Right atrium auricular region (tissue), 2 donors: Measurements from ENCODE around the gene MOCOS. TPM values are rescaled to one million over a fixed set of nuclear protein-coding genes. Genes with fewer than 3 reads are reported as not detected.

ENCODE experiments used
- DNase-seq: peaks from one replicate; pipeline ENCODE4 v3.0.0-alpha.2; 2019; ENCODE audit warnings: low spot score
- H3K27ac ChIP-seq, 2 donors: fragments of 200-600 bp; sonication (generic); 1 replicate in 1 of 2; 2 replicates in 1 of 2; pipeline ENCODE4 v1.5.1; 2016 to 2019
- H3K27me3 ChIP-seq, 2 donors: fragments of 200-600 bp; sonication (generic); one replicate each; pipeline versions ENCODE4 v1.5.1 to v1.6.0; 2017 to 2019
- H3K36me3 ChIP-seq: fragments of 200-600 bp; sonication (generic); one replicate; pipeline ENCODE4 v1.5.1; 2016
- H3K4me1 ChIP-seq, 2 donors: fragments of 200-600 bp; sonication (generic); one replicate each; pipeline versions ENCODE4 v1.5.1 to v1.6.0; 2017 to 2019
- H3K4me3 ChIP-seq, 2 donors: fragments of 200-600 bp; sonication (generic); 1 replicate in 1 of 2; 2 replicates in 1 of 2; pipeline ENCODE4 v1.5.1; 2017 to 2019; ENCODE audit warnings: mild to moderate bottlenecking in 1 of 2, moderate library complexity in 1 of 2
- H3K9me3 ChIP-seq, 2 donors: fragments of 200-600 bp; sonication (generic); one replicate each; pipeline ENCODE4 v1.5.1; 2019
- total RNA-seq, 2 donors: library from RNA; depleted of rRNA; stranded (reverse); fragments of >200 nt; gene quantifications; one replicate each; pipeline ENCODE4 v1.1.0, GENCODE V29; 2016
- TF ChIP-seq, protein P1 (sequence below), 2 donors: fragments of 200-600 bp; sonication (generic); IDR thresholded peaks; one replicate each; pipeline ENCODE4 v1.5.1; 2019; ENCODE audit warnings: antibody characterized with exemption in 2 of 2

Gene MOCOS
- total RNA-seq, 2 donors from 2014 or later = 0.11 to 0.51 TPM

GRCh38 chr18:36185157-36185556 is 2.1 kb upstream of the MOCOS start:
- TF ChIP-seq, protein P1, sequence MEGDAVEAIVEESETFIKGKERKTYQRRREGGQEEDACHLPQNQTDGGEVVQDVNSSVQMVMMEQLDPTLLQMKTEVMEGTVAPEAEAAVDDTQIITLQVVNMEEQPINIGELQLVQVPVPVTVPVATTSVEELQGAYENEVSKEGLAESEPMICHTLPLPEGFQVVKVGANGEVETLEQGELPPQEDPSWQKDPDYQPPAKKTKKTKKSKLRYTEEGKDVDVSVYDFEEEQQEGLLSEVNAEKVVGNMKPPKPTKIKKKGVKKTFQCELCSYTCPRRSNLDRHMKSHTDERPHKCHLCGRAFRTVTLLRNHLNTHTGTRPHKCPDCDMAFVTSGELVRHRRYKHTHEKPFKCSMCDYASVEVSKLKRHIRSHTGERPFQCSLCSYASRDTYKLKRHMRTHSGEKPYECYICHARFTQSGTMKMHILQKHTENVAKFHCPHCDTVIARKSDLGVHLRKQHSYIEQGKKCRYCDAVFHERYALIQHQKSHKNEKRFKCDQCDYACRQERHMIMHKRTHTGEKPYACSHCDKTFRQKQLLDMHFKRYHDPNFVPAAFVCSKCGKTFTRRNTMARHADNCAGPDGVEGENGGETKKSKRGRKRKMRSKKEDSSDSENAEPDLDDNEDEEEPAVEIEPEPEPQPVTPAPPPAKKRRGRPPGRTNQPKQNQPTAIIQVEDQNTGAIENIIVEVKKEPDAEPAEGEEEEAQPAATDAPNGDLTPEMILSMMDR (IDR thresholded peaks at IDR 0.05) = no peak
- Histone ChIP-seq H3K4me1 (peaks cover 0 to 20% of the 10 kb centered on the region in 2 donors), H3K4me3 (no peak overlapping the region), H3K27ac (no peak overlapping the region), H3K36me3 (no peaks in the 10 kb centered on the region), H3K9me3 (no peaks in the 10 kb centered on the region), H3K27me3 (no peaks in the 10 kb centered on the region)
- DNase-seq = no peak

DNA sequence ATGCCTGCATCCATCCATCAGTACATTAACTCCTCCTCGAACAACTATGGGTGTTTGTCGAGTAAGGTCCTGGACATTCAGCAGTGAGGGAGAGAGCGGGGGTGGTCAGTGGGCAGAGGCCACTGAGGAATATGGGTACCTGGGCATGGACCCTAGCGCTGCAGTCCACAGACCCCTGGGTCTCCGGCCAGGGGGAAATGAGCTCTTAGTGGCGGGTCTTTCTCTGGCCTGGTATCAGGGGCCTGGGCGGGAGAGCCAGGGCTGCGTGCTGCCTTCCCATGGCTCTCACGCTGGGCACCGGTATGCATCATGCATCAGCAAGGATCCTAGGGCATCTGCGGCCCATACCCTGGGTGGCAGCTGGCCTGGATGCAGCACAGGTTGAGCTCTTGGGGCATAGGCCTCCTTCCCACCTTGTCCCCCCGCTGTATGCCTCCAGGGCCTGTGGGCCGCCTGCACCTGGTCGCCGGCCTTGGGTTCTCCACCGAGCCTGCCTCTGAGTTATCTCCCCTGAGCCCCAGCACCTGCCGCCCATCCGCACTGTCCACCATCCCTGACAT is 1.3 kb upstream of the MOCOS start:
- TF ChIP-seq, protein P1 (IDR thresholded peaks at IDR 0.05) = no peak
- Histone ChIP-seq H3K4me1 (peaks cover 0 to 17% of the 10 kb centered on the region in 2 donors), H3K36me3 (no peaks in the 10 kb centered on the region), H3K27ac (no peak overlapping the region), H3K4me3 (no peak overlapping the region), H3K27me3 (no peaks in the 10 kb centered on the region), H3K9me3 (no peaks in the 10 kb centered on the region)
- DNase-seq = peak; percentile 32

GRCh38 chr18:36186461-36187192 is 670 bp upstream of the MOCOS start:
- H3K4me3 ChIP-seq = peak overlapping the region; percentile 58 to 75
- H3K27ac ChIP-seq = peak overlapping the region in 1 of 2 donors; percentile 32
- H3K36me3 ChIP-seq = no peaks in the 10 kb centered on the region
- DNase-seq = peak; percentile 55
- TF ChIP-seq, protein P1 (IDR thresholded peaks at IDR 0.05) = no peak
- peaks cover 0 to 17% of the 10 kb centered on the region in 2 donors for H3K4me1 ChIP-seq
- H3K27me3 ChIP-seq = no peaks in the 10 kb centered on the region
- H3K9me3 ChIP-seq = no peaks in the 10 kb centered on the region

GRCh38 chr18:36187826-36188721 is 777 bp downstream of the MOCOS start:
- peak; percentile 55 for DNase-seq
- Histone ChIP-seq H3K9me3 (no peaks in the 10 kb centered on the region), H3K4me1 (peaks cover 0 to 17% of the 10 kb centered on the region in 2 donors), H3K27ac (peak overlapping the region in 1 of 2 donors; percentile 32), H3K4me3 (peak overlapping the region; percentile 58 to 75), H3K36me3 (no peaks in the 10 kb centered on the region), H3K27me3 (no peaks in the 10 kb centered on the region)
- TF ChIP-seq, protein P1 (IDR thresholded peaks at IDR 0.05) = no peak

DNA sequence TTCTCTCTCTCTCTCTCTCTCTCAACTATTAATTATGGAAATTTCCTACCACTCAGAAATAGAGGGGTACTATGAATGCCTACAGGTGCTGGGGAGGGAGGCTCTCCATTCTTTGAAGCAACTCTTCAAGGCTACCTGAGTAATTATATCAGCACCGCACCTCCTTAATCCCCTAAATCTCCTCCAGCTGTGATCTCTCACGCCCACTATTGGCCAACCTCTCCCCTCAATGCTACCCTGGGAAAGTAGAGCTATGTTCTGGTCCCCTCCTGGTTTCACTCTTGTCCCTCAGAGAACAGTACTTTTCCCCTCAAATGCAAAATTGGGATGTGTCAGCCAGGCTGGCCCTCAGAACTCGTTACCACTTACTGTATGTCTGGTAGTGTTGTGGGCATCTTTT is 1.6 kb downstream of the MOCOS start:
- TF ChIP-seq, protein P1 (IDR thresholded peaks at IDR 0.05) = no peak
- no peak for DNase-seq
- Histone ChIP-seq H3K27me3 (no peaks in the 10 kb centered on the region), H3K27ac (no peak overlapping the region), H3K36me3 (no peaks in the 10 kb centered on the region), H3K4me3 (no peak overlapping the region), H3K4me1 (peaks cover 0 to 17% of the 10 kb centered on the region in 2 donors), H3K9me3 (no peaks in the 10 kb centered on the region)
